ENCODE results near the gene ZNF688.
"Not testable (repeated sequence)": the region's sequence is repeated elsewhere in the genome, so short reads cannot be mapped to it uniquely, and the experiment has no call there.

Gene ZNF688

DNA sequence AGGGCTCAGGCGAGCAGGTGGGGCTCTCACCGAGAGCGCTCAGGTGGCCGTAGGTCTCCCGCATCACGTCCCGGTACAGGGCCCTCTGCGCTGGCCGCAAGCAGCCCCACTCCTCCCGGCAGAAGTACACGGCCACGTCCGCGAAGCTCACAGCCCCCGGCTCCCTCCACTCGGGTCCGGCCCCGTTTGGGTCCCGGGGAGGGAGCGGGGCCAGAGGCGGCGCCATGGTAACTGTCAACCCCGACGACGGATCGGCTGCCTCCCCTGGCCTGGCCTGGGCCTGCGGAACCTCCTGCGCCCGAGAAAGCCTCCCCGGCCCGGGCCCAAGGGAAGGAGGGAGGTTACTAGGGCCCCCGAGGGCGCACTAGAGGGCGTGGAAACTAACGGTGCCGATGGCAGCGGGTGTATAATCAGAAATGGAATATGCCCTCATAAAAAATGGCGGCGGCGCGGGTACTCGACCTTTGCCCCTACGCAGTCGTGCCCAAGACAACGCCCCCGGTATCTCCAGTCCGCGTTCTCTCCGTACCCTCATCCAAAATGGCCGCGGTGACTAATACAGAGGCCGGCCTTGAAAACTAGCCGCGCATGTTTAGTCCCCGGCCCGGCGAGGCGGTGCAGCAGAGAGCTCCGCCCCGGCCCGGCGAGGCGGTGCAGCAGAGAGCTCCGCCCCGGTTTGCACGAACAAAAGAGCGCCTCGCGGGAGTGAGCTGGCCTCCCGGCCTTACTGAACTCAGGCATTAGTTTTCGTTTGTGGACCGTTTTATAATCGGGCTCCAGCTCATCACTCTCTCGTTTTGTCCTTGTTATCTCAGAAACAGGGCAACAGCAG lies 13.3 kb downstream of the ZNF688 start, which contains the start of gene ZNF764:
Gene ZNF764 (minus strand): TSS at position 418 of the 832 bp plus-strand sequence. CDS start 192 bp downstream, at position 226.
- in situ Hi-C loops (cut with MboI; ENCODE audit: low sequenced_read_pairs), result no loop called here

DNA sequence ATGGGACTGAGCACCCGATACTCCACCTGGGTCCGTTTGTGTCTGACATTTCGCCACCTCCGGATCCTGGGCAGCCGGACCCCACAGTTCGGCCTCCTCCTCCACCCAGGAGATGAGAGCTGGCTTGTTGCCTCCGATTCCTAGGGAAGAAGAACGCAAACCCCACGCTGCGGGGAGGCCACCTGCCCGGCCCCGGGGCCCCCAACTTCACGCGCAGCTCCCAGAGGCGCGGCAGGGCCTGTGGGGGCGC lies 13.9 kb downstream of the ZNF688 start:
- in situ Hi-C loops (cut with MboI; ENCODE audit: low sequenced_read_pairs), result no loop called here

DNA sequence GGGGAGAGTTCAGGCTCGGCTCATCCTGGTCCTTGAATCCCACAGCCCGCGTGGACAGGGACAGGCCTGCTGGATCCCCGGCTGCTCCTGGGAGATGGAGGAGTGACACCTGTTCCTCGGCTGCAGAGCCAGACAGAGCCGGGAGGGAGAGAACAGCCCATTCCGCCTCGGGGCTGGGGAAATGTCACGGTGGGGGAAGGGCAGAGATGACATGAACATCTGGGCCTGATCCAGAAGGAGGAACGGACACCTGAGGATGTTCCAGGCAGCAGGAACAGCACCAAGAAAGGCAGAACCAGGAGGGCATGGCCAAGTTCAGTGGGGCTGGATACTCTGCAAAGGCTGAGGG lies 15.4 kb downstream of the ZNF688 start:
- in situ Hi-C loops (cut with MboI; ENCODE audit: low sequenced_read_pairs), result no loop called here

DNA sequence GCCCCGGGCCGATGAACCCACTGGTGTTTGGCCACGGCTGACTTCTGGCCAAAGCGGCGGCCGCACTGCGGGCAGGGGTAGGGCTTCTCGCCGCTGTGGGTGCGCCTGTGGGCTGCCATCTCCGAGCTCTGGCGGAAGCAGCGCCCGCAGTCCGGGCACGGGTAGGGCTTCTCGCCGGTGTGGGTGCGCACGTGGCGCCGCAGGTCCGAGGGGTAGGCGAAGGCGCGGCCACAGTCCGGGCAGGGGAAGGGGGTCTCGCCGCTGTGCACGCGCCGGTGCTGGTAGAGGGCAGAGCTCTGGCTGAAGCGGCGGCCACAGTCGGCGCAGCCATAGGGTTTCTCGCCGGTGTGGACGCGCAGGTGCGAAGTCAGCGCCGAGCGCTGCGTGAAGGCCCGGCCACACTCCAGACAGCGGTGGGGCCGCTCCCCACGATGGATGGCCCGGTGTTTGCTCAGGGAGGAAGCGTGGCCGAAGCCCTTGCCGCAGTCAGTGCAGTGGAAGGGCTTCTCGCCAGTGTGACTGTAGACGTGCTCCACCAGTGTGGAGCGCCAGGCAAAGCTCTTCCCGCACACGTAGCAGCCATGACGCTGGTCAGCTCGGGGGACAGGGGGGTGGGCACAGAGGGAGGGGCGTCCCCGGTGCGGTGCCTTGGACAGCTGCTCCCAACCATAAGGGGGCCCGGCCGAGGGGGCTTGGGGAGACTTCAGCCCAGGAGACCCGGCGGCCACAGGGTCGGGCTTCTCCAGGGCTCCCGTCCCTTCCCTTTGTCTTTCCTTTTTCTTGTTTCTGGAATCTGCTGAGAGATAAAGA lies 16.0 kb downstream of the ZNF688 start:
- in situ Hi-C loops (cut with MboI; ENCODE audit: low sequenced_read_pairs), result no loop called here

DNA sequence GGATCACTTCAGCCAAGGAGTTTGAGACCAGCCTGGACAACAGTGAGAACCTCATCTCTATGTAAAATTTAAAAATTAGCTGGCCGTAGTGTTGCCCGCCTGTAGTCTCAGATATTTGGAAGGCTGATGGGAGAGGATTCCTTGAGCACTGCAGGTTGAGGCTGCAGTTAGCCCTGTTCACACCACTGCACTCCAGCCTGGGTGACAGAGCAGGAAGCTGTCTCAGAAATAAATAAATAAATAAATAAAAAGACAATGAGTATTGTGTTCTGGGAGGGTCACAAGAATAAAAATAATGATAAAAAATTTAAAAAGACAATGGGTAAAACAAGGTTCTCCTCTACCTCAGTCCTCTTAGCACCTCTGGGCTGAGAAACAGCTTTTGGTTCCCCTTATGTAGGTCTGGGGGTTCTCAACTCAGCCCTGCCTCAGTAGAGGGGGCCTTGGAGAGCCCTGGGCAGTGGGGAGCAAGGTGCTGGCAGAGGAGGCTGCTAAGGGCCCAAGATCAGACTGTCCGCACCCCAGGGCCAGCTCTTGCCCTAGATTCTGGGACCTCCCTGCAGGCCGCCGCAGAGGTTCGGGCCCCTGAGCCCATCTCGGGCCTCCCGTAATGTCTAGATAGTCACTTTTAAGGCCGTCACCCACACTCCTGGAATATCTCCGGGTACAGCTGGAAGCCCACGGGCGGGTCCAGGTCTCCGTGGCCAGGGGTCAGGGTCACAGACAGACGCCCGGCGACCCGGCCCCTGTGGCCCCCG lies 16.8 kb downstream of the ZNF688 start:
- in situ Hi-C loops (cut with MboI; ENCODE audit: low sequenced_read_pairs), result no loop called here

DNA sequence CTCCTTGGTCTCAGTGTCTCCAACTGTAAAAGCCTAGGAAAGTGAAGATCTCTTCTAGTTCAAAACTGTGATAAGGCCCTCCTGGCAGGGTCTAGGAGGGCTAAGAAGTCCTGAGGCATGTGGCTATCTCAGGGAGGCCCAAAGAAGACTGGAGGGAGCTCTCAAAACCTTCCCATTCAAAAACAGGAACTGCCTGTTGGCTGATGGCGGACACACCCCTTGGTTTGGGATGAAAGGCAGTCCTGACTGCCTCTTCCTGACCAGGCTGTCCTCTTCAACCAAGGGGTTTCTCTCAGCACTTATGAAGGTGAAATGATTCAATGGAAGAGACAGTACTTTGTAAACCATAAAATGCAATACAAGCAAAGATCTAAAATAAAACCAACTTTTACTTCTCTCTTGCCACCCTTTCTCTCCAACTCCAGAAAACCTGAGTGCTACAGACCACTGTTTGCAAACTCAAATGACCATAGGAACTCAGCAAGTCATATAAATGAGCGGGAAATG lies 18.1 kb downstream of the ZNF688 start:
- in situ Hi-C loops (cut with MboI; ENCODE audit: low sequenced_read_pairs), result no loop called here

DNA sequence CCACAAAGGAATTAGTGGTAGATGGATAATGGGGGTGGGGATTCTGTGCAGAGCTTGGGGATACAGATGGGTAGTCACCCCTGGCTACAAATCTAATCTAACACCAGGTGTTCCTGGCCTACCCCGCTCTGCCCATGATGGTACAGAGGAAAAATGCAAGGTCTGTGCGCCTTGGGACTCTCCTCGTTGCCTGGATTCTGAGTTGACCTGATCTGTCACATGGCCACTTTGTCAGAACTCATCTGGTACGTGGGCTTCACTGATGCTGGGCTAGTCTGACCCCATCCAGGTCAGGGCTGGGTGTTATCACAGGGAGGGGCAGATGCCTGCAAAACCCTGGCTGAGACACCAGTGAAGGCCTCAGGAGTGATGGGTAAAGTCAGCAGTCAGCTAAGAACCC lies 18.6 kb downstream of the ZNF688 start:
- in situ Hi-C loops (cut with MboI; ENCODE audit: low sequenced_read_pairs), result no loop called here

DNA sequence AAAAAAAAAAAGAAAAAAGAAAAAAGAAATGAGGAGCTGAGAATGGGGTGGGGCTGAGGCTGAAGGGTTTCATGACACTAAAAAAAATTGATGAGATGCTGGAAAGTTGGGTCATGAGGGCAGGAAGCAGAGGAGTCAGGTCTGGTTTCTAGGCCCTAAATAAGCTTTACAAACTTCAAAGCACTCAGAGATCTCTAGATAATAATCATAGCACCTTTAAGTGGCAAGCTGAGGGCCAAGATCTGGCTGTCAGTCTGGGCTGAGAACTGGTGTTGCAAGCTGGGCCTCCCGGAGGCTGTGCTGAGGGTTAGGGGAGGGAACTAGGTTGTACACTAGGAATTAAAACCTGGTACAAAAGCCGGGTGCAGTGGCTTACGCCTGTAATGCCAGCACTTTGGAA lies 19.7 kb downstream of the ZNF688 start:
- in situ Hi-C loops (cut with MboI; ENCODE audit: low sequenced_read_pairs), result no loop called here

DNA sequence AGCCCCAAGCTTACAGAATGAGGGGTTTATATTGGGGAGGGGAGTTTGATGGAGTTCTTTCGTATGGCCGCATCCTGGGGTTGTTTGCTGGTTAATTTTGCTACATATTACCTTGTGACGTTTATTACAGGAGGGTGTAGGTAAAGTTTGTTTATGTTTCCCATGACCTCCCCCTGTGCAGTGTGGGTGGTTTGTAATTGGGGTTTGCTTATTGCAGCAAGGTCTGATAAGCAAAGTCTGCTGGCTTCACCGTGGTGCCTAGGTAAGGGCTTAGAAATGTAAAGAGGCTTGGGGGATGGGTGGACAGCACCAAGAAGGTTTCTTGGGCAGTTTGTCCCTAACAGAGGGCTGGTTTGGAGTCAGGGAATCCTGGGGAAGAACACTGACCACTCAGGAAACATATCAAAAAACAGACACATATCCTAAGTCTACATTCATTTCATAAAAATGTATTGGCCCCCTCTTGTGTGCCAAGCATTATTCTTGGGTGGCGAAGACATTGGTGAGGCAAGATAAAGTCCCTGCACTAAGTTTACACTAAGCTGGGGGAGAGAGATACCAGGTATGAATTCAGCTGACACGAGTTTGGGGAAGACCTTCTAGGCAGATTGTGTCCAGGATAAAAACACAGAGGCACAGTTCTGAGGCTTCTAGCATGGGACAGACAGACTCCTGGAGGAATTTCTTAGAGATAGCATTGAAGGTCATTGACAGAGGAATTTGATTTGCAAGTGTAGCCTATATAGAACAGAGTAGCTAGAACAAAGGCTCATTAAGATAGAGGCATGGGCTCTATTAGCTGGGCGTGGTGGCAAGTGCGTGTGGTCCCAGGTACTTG lies 22.9 kb downstream of the ZNF688 start:
- in situ Hi-C loops (cut with MboI; ENCODE audit: low sequenced_read_pairs), result no loop called here

DNA sequence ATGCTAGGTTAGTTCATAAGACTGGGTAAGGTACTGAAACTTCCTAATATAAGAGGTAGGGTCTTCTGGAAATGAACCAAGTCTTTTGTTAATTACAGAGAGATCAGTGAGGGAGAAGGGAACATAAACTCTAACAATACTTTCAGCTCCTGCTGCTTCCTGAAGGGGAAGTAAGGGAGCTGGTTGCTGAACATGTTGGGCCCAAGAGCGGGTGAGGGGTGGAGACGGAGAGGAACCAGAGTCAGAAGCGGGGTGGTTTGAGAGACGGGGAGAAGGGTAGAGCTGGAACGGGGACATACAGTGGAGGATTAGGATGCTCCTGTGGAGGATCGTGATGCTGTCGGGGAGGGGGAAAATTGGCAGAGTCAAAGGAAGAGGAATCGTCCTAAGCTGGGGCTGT lies 25.4 kb downstream of the ZNF688 start:
- in situ Hi-C loops (cut with MboI; ENCODE audit: low sequenced_read_pairs), result no loop called here

DNA sequence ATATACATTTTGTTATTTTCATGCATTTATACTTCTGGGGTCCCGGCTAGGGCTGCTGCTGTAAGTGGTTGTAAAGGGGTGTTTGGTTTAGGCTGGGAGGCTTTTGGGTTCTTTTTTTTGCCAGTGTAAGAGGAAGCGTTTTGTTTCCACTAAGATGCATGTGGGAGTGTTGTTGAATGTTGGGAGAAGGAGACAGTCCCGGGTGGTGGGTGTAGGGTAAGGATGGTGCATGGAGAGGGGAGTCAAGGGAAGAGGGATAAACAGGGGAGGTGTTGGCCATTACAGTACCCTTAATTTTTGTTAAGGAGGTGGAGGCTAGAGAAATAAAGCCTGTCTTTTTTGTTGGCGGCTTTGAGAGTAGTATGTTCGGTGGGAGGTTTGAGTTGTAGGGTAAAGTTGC lies 28.4 kb downstream of the ZNF688 start:
- in situ Hi-C loops (cut with MboI; ENCODE audit: low sequenced_read_pairs), result no loop called here

DNA sequence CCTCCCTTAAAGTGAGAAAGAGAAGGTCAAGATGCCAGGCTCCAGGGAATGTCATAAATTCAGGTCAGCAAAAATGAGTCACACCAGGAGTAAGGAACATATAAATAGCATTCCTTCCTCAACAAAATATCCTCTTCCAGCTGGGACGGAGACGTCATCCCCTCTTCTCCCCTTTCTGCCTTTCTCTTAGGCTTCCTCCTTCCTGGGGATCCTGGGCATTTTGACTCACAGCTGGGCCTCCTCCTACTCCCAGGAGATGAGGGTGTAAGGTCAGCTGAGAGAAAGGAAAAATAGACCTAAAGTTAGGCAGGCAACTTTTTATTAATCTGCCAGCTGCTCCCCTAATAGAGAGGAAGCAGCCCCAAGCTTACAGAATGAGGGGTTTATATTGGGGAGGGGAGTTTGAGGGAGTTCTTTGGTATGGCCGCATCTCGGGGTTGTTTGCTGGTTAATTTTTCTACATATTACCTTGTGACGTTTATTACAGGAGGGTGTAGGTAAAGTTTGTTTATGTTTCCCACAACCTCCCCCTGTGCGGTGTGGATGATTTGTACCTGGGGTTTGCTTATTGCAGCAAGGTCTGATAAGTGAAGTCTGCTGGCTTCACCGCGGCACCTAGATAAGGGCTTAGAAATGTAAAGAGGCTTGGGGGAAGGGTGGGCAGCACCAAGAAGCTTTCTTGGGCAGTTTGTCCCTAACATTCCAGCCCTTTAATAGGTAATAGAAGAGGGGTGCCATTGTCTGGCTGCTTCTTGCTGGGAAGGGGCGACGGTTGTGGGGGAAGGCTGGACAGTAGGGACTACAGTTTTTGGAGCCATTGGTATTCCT lies 29.8 kb downstream of the ZNF688 start:
- in situ Hi-C loops (cut with MboI; ENCODE audit: low sequenced_read_pairs), result no loop called here

DNA sequence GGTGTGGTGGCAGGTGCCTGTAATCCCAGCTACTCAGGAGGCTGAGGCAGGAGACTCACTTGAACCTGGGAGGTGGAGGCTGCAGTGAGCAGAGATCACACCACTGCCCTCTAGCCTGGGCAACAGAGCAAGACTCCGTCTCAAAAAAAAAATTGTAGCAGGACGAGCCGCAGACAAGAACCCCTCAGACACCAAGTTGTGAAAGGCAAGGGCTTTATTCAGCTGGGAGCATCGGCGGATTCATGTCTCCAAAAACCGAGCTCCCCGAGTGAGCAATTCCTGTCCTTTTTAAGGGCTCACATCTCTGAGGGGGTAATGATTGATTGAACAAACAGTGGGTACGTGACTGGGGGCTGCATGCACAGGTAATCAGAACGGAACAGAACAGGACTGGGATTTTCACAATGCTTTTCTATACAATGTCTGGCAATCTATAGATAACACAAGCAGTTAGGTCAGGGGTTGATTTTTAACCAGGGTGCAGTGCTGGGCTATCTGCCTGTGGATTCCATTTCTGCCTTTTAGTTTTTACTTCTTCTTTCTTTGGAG lies 30.5 kb downstream of the ZNF688 start:
- in situ Hi-C loops (cut with MboI; ENCODE audit: low sequenced_read_pairs), result not testable (repeated sequence)

DNA sequence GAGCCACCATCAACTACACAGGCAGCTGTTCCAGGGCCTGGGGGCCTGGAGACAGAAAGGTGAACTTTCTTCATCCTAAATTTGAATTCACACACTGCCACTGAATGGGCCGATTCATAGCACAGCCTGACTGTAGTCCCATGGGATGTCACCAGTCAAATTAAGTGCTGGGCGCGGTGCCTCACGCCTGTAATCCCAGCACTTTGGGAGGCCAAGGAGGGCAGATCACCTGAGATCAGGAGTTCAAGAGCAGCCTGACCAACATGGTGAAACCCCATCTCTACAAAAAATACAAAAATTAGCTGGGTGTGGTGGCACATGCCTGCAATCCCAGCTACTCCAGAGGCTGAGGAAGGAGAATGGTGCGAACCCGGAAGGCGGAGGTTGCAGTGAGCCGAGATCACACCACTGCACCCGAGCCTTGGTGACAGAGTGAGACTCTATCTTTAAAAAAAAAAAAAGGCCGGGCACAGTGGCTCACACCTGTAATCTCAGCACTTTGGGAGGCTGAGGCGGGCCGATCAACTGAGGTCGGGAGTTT lies 31.5 kb downstream of the ZNF688 start:
- in situ Hi-C loops (cut with MboI; ENCODE audit: low sequenced_read_pairs), result not testable (repeated sequence)

DNA sequence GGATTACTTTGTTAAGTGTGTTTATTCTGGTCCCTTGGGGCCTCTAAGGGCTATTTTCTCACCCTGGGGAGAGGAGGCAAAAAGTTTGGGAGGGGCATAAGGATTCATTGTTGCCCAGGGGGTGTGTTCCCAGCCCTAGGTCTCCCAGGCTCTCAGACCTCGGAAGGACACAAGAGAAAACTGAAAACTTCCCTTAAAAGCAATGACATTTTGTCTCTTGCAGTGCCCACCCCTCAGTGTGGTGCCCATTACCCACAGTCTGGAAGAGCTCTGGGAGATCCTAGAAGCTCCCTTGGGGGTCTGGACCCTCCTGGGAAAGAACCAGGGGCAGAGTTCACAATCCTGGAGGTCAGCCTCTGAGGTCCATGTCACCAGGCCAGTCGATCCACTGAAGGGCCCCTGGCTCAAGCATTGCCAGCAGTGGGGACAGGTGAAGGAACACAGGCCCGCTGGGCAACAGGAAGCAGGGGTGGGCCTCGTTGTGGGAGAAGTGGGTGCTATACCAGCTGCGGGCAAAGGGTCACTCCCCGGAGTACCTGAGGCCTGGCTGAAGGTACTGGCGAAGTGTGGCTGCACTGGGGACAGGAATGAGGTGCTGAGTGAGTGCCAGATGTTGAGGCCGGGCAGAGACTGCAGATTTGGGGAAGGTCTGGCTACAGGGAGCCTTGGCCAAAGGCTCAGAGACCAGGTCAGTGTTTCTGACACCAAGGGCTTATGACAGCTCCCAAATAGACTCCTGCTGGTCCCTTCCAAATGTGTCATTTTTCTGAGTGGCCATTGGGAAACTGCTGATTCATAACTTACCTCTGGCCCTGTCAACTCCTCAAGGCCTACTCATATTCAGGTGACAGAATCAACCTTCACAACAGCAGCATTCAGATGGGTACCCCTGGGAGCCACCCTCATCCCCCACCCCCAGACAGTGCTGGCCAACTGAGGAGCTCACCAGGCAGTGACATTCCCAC lies 32.2 kb downstream of the ZNF688 start:
- in situ Hi-C loops (cut with MboI; ENCODE audit: low sequenced_read_pairs), result no loop called here

DNA sequence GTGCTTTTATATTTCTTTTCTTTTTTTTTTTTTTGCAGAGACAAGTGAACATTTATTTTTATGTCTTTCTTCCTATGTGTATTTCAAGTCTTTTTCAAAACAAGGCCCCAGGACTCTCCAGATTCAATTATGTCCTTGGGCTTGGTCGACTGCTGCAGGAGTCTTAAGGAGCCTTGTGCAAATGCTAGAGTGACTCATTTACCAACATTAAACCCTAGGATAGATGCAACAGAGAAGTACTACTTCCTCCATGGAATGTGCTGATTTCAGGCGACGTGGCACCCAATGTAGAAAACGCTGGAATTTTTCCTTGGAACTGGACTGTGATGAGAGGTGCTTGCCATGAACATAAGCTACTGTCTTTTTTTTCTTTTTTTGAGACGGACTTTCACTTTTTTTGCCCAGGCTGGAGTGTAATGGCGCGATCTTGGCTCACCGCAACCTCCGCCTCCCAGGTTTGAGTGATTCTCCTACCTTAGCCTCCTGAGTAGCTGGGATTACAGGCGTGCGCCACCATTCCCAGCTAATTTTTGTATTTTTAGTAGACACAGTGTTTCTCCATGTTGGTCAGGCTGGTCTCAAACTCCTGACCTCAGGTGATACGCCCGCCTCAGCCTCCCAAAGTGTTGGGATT lies 35.0 kb downstream of the ZNF688 start:
- in situ Hi-C loops (cut with MboI; ENCODE audit: low sequenced_read_pairs), result not testable (repeated sequence)

DNA sequence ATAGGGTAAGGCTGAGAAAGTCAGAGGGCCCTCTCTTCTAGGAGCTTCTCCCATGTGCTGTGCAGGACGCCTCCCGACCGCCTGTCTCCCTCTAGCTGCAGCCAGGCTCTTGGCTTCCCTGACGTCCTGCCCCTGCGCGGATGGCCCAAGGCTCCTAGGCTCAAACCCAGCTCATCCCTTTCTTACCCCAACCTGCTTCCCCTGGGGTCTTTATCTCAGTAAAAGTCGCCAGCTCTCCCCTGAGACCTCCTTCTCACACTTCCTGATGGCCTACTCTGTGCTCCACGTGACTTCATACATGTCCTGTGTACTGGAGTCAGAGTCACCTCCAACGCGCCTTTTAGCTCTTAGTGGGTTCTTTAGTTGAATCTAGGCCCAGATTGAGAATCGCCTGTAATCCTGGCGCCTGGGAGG lies 35.7 kb downstream of the ZNF688 start:
- in situ Hi-C loops (cut with MboI; ENCODE audit: low sequenced_read_pairs), result no loop called here
